Neutrophil (primary cell): ENCODE data around the gene TMC1.

ENCODE experiments used
- H3K27ac ChIP-seq: fragments of 200-600 bp; sonication (generic); 2 replicates; pipeline ENCODE4 v1.5.1; 2016; ENCODE audit warnings: mild to moderate bottlenecking, moderate library complexity
- H3K27me3 ChIP-seq: fragments of 200-600 bp; sonication (generic); 2 replicates; pipeline ENCODE4 v1.6.0; 2016; ENCODE audit warnings: mild to moderate bottlenecking
- H3K36me3 ChIP-seq: fragments of 200-600 bp; sonication (generic); 2 replicates; pipeline ENCODE4 v1.5.1; 2017
- H3K4me1 ChIP-seq, 2 experiments: fragments of 200-600 bp in 1 of 2; sonication (generic) in 1 of 2; 1 replicate in 1 of 2; 2 replicates in 1 of 2; pipeline versions ENCODE4 v1.5.1 to v1.6.1; 2013 to 2016; ENCODE audit warnings: low read depth in 1 of 2, low read length in 1 of 2, mild to moderate bottlenecking in 1 of 2, moderate library complexity in 1 of 2; ENCODE audit not compliant: control insufficient read depth in 1 of 2, insufficient read depth in 1 of 2
- H3K4me3 ChIP-seq, 2 experiments: fragments of 200-600 bp in 1 of 2; sonication (generic) in 1 of 2; 1 replicate in 1 of 2; 2 replicates in 1 of 2; pipeline ENCODE4 v1.5.1; 2013 to 2016; ENCODE audit warnings: low read depth in 1 of 2, low read length in 1 of 2, mild to moderate bottlenecking in 1 of 2, moderate library complexity in 1 of 2
- H3K9me3 ChIP-seq: fragments of 200-600 bp; sonication (generic); 2 replicates; pipeline ENCODE4 v1.5.1; 2016
- CTCF ChIP-seq: fragments of 200-600 bp; sonication (generic); IDR thresholded peaks from 2 replicates; pipeline ENCODE4 v1.5.1; 2016; ENCODE audit warnings: antibody characterized with exemption

The TMC1 gene

DNA sequence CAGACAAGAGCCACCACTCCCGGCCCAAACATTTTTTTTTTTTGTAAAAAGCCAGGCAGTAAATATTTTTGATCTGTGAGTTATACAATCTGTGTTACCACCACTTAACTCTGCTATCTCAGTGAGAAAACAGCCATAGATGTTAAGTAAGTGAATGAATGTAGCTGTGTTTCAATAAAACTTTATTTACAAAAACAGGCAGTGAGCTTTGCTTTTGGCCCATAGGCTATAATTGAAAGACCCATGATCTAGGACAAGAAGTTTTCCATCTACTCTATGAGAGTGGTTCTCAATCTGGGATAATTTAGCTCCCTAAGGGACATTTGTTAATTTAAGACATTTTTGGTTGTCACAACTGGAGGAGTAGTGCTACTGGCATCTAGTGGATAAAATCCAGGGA lies 91.0 kb downstream of the TMC1 start:
- no peak for TF ChIP-seq CTCF
- no peaks in the 10 kb centered on the region for H3K27me3 ChIP-seq
- no peak overlapping the region for H3K27ac ChIP-seq
- no peaks in the 10 kb centered on the region for H3K4me1 ChIP-seq
- no peaks in the 10 kb centered on the region for H3K9me3 ChIP-seq
- H3K36me3 ChIP-seq: no peaks in the 10 kb centered on the region
- no peak overlapping the region for H3K4me3 ChIP-seq

- Histone ChIP-seq H3K27ac (no peak overlapping the region), H3K27me3 (no peaks in the 10 kb centered on the region), H3K9me3 (no peaks in the 10 kb centered on the region), H3K4me1 (no peaks in the 10 kb centered on the region), H3K36me3 (no peaks in the 10 kb centered on the region), H3K4me3 (no peak overlapping the region)
- TF ChIP-seq CTCF: no peak
Observed at GRCh38 chr9:72614067-72614466, 92.7 kb downstream of the TMC1 start.

GRCh38 chr9:72615931-72616330 lies 94.5 kb downstream of the TMC1 start:
- H3K27me3 ChIP-seq: no peaks in the 10 kb centered on the region
- TF ChIP-seq CTCF: no peak
- H3K36me3 ChIP-seq: no peaks in the 10 kb centered on the region

DNA sequence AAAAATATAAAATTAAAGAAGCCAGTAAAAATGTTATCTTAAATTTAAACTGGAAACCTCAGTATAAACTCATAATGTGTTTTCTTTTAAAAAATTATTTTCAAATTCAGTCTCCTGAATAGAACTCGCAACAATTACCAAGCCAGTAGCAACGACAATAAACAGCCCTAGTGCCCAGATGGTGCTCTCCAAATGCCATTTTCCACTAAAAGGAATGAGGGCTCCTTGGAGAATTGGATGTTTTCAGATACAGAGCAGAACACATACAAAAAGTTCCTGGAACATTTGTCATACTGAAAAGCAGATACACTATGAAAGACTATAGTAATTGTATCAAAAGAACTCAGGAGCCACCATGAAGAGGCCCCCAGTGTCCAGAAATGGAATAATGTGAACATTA lies 97.4 kb downstream of the TMC1 start:
- Histone ChIP-seq H3K36me3 (no peaks in the 10 kb centered on the region), H3K4me1 (no peaks in the 10 kb centered on the region), H3K9me3 (no peaks in the 10 kb centered on the region), H3K27me3 (no peaks in the 10 kb centered on the region), H3K27ac (no peak overlapping the region), H3K4me3 (no peak overlapping the region)
- no peak for TF ChIP-seq CTCF

More at GRCh38 chr9:72615931-72616330, 94.5 kb downstream of the TMC1 start:
- no peaks in the 10 kb centered on the region for H3K4me1 ChIP-seq
- H3K4me3 ChIP-seq: no peak overlapping the region
- H3K9me3 ChIP-seq: no peaks in the 10 kb centered on the region
- no peak overlapping the region for H3K27ac ChIP-seq

- Histone ChIP-seq H3K27ac (no peak overlapping the region), H3K27me3 (no peaks in the 10 kb centered on the region), H3K4me3 (no peak overlapping the region), H3K36me3 (no peaks in the 10 kb centered on the region), H3K9me3 (no peaks in the 10 kb centered on the region), H3K4me1 (no peaks in the 10 kb centered on the region)
- no peak for TF ChIP-seq CTCF
Observed at GRCh38 chr9:72622186-72622585, 100.8 kb downstream of the TMC1 start.

DNA sequence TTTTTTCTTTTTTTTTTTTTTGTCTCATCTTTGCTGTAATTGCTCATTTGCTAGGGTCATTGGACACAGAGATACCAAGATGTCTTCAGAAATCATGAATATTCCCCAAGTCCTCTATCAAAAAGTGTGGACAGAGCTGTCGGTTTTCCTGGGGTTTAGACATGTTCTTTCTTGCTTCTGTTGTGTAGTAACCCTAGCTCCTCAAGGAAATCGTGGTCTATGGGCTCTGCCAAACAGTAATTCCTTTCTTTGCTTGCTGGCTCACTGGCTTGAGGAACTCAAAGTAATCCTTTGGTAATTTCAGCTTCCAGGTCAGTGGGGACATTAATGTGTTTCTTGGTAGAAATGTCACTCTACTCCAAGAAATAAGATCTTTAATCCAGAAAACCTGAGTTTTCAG lies 101.7 kb downstream of the TMC1 start:
- no peak for TF ChIP-seq CTCF
- H3K4me1 ChIP-seq: no peaks in the 10 kb centered on the region
- H3K4me3 ChIP-seq: no peak overlapping the region
- H3K36me3 ChIP-seq: no peaks in the 10 kb centered on the region
- H3K27ac ChIP-seq: no peak overlapping the region
- H3K9me3 ChIP-seq: no peaks in the 10 kb centered on the region
- no peaks in the 10 kb centered on the region for H3K27me3 ChIP-seq
